NCI-H2171 treated with DMSO at 0.1 percent for 48 hours (cell line): ENCODE measurements around the gene STX1B.

Source experiments
- DNase-seq: peaks from one replicate; lab custom pipeline; 2025; lab: John Stamatoyannopoulos, UW

Gene STX1B

DNA sequence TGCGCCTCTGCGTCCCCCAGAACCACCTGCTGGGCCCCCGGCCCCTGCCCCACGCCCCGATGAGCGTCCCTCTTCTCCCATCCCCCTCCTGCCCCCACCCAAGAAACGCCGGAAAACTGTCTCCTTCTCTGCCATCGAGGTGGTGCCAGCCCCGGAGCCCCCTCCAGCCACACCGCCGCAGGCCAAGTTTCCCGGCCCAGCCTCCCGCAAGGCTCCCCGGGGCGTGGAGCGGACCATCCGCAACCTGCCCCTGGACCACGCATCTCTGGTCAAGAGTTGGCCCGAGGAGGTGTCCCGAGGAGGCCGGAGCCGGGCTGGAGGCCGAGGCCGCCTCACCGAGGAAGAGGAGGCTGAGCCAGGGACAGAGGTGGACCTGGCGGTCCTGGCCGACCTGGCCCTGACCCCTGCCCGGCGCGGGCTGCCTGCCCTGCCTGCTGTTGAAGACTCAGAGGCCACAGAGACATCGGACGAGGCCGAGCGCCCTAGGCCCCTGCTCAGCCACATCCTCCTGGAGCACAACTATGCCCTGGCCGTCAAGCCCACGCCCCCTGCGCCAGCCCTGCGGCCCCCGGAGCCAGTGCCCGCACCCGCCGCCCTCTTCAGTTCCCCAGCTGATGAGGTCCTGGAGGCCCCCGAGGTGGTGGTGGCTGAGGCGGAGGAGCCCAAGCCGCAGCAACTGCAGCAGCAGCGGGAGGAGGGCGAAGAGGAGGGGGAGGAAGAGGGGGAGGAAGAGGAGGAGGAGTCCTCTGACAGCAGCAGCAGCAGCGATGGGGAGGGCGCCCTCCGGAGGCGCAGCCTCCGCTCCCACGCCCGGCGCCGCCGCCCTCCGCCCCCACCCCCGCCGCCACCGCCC, 31.0 kb downstream of the STX1B start:
- no peak for DNase-seq

DNA sequence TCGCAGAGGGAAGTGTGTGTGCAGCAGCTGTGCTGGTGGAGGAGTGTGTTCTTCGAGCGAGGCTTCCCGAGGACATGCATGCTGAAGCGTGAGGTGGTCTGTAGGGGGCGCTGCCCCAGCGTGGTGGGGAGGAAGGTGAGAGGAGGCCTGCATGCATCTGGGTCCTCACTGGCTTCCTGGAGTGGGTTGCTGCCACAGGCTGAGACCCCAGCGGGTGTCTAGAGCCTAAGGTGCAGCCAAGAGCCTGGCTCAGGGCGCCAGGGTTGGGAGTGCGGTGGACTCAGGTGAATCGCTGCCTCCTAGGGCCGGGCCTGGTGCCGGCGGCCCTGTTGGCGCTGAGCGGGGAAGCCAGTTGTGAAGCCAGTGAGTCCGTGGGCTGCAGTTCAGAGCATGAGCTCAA, 32.9 kb downstream of the STX1B start:
- DNase-seq = no peak

DNA sequence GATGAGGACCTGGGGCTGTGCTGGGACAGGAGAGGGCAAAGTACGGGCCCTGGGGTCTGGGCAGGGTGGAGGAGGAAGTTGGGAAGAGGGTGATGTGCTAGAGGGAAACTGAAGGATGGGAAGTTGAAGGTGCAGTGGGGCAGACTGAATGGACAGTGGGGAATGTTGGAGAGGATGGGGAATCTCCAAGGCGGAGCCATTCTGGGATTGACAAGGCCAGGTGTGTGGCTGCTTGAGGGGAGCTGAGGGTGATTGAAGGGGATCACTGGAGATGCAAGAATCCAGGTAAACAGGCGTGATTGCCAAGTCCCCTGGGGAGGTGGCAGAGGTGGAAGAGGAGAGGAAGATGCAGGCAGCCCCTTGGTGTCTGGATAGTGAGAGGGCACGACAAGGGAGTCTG, 34.0 kb downstream of the STX1B start:
- no peak for DNase-seq

DNA sequence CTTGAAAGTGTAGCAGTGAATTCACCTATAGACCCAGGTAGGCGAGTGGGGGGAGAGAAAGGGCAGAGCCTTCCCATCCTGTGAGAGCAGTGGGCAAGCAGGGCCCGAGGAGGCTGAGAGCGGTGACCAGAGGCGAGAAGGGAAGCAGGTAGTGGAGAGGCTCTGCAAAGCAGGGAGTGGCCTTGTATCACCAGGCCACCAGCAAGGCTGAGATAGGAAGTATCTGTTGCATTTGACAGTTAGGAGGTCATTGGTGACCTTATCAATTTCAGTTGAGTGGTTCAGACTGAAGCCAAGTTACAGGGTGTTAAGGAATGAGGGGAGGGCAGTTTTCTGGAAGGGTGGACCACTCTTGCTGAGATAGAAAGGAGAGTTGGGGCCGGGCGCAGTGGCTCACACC, 36.1 kb downstream of the STX1B start:
- no peak for DNase-seq

DNA sequence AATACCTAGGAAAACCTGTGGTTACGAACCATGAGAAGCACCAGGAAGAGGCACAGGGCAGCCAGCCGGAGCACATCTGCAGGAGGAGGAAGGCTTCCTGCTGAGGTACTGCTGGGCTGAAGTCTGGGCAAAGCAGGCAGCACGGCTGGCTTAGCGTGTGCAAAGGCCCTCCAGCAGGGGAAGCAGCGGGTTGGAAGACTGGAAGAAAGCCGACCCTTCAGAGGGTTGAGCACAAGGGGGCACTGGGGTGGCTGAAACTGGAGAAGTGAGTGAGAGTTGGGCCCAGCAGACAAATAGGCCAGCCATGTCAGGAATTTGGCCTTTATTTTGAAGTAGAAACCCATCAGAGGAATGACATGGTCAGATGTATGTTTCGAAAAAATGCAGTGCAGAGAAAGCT, 37.6 kb downstream of the STX1B start:
- no peak for DNase-seq

DNA sequence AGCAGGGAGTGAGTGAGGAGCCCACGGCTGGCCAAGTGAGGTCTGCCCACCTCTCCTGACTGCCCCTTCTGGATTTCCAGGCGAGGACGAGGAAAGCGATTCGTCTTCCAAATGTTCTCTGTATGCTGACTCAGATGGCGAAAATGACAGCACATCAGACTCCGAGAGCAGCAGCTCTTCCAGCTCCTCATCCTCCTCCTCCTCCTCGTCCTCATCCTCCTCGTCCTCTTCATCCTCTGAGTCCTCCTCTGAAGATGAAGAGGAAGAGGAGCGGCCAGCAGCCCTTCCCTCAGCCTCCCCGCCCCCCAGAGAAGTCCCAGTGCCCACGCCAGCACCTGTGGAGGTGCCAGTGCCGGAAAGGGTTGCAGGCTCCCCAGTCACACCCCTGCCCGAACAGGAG, 39.1 kb downstream of the STX1B start:
- no peak for DNase-seq

DNA sequence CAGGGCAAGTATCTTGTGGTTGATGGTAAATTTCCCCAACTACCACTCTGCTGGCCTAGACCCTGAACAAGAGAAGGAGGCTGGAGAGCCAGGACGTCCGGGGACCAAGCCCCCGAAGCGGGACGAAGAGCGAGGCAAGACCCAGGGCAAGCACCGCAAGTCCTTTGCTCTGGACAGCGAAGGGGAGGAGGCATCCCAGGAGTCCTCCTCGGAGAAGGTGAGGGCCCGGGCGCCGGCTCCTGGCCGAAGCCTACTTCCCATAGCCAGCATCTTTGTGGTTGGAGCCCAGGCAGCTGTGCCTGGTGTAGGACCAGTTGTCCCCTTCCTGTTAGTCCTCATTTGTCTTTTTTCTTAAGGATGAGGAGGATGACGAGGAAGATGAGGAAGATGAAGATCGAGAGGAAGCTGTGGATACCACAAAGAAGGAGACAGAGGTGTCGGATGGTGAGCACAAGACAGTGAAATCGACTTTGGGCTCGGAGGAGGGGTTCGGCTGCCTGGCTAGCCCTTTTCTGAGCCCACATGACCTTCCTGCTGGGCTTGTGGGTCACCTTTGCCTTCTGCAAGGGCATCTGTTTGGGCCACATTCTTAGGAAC, 41.1 kb downstream of the STX1B start:
- no peak for DNase-seq

DNA sequence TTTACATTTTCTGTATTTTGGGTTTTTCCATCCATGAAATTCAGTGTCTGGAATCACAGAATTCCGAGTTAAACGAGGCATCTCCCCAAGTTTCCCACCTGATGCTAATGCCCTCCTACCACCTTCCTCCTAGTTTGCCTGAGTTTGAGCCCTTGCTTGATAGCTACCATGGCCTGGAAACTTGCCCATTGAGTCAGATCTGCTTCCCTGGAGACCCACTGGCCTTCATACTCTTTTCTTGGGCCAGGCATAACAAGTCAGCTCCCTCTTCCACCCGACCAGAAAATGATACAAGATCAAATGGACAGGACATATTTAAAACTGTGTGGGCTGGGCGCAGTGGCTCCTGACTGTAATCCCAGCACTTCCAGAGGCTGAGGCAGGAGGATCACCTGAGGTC, 42.6 kb downstream of the STX1B start:
- DNase-seq = no peak

DNA sequence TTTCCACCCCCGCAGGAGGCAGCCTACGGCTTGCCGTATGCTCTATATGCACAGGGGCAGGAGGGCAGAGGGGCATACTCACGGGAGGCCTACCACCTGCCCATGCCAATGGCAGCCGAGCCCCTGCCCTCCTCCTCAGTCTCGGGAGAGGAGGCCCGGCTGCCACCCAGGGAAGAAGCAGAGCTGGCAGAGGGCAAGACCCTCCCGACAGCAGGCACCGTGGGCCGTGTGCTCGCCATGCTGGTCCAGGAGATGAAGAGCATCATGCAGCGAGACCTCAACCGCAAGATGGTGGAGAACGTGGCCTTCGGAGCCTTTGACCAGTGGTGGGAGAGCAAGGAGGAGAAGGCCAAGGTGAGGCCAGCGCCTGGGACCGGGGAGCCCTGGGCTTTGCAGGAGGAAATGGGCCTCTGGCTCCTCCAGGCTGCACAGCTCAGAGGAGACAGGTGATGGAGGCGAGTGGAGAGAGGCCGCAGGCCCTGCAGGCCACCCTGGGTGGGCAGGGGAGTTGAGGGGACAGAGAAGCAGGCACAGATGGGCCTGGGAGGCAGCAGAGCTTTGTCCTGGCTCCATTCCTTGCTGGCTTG, 44.3 kb downstream of the STX1B start:
- no peak for DNase-seq

DNA sequence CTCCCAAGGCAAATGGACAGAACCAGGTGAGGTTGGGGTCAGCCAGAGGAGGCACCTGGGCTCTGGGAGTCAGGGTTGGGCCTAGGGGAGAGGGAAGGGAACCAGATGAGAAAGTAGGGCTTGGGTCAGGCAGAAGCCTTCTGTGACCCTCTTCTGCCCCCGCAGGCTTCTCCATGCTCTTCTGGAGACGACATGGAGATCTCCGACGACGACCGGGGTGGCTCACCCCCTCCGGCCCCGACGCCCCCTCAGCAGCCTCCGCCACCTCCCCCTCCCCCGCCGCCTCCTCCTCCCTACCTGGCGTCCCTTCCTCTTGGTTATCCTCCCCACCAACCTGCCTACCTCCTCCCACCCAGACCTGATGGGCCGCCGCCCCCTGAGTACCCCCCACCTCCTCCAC, 45.0 kb downstream of the STX1B start:
- no peak for DNase-seq

DNA sequence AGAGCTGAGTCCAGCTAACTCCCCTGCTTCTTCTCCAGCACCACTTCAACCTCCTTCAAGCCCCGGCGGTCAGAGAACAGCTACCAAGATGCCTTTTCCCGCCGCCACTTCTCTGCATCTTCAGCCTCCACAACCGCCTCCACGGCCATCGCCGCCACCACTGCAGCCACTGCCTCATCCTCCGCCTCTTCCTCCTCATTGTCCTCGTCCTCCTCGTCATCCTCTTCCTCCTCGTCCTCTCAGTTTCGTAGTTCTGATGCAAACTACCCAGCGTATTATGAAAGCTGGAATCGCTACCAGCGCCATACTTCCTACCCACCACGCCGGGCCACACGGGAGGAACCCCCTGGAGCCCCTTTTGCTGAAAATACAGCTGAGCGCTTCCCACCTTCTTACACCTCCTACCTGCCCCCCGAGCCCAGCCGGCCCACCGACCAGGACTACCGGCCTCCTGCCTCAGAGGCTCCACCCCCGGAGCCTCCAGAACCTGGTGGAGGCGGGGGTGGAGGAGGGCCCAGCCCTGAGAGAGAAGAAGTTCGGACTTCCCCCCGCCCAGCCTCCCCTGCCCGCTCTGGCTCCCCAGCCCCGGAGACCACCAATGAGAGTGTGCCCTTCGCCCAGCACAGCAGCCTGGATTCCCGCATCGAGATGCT, 45.7 kb downstream of the STX1B start:
- no peak for DNase-seq

DNA sequence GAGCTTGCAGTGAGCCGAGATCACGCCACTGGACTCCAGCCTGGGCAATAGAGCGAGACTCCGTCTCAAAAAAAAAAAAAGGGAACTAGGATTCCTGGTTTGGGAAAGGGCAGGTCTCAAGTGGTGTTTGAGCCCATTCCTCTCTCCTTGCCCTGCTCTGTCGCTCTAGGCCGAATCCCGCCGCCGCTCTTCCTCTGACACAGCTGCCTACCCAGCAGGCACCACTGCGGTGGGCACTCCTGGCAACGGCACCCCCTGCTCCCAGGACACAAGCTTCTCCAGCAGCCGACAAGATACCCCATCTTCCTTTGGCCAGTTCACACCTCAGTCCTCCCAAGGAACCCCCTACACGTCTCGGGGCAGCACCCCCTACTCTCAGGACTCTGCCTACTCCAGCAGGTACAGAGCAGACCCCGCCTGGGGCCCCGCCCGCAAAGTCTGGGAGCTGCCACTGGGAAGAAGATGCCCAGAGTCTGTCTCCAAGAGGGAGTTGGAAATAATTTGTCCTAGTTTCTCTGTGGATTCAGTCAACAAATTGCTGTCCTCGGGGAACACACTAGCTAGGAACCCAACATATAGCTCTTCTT, 46.4 kb downstream of the STX1B start:
- DNase-seq = no peak

DNA sequence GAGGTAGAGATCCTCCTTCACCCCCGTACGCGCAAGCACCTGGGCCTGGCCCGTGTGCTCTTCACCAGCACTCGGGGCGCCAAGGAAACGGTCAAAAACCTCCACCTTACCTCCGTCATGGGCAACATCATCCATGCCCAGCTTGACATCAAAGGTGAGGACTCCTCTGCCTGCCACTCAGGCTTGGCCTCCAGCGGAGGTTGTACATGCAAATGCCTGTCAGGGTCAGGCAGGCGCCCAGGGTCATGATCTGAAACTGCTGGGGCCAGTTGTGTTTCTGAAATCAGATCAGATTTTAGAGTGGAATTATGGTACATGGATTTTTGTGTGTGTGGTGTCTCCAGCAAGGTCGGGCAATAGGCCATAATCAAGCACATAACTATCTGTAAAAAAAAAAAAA, 49.1 kb downstream of the STX1B start:
- DNase-seq = no peak

DNA sequence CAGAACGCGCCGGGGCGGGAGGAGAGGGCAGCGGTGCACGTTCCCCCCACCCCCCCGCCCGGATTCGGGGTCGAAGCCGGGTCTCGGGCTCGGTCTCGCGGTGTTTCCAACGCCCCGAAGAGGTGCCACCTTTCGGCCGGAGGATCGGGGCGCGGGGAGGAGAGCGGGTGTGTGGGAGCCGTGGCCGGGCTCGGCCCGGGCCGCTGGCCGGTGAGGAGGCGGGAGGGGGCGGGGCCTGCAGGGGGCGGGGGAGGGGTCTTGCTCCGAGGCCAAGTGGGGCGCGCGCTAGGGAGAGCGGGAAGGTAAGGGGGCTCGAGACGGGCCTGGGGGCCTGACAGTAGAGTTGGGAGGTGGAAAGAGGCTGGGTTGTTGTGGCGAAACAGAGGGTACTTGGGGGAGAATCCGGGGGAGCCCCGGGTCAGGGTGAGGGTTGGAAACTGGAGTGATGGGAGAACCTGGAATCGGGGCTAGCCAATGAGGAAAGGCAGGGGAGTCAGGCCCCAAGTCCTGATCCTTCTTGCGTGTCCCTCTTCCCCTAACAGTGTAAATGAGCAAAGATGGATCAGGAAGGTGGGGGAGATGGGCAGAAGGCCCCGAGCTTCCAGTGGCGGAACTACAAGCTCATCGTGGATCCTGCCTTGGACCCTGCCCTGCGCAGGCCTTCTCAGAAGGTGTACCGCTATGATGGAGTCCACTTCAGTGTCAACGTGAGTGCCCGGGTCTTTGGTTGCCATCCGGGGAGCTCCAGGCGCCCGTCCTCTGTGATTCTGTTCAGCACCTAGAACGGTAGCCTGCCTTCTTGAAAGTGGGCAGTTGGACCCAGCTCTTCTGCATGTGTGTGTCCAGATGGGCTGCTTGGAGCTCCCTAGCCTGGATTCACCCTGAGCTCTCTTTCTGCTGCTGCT, 52.0 kb downstream of the STX1B start:
- peak; percentile 66 for DNase-seq

DNA sequence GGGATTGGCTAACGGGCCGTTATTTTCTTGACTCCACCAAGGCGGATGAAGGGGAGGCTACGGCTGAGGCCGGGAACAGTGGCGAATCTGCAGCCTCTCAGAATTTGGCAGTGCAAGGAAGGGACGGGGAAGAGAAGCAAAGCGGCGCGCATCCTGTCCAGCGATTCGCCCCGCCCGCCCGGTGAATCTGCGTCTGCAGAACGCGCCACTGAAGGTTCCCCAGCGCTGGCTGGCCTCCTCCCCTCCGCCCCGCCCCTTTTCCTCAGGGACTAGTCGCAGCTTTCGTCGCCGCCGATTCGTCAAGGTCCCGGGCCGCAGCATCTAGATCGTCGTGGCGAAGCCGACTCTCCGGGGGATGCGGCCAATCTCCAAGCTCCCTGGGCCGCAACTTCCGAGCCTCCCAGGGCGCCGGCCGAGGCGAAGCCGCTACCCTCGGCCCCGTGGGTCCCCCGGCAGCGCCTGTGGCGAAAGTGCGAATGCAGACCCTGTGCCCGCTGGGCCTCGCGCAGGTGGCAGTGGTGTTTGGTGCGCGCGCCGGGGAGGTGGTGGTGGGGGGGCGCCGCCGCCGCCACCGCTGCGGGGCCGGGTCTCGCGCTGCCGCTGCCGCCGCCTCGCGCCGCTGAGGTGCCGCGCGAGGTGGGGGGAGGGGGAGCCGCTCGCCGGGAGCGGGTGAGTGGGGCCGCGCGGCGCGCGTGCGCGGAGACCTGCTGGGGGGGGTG, 52.8 kb downstream of the STX1B start, which contains the start of gene SETD1A:
TSS of gene SETD1A (plus strand) at position 299 of the 719 bp plus-strand sequence. CDS start 978 bp downstream, outside the sequence.
- peak; percentile 92 for DNase-seq

DNA sequence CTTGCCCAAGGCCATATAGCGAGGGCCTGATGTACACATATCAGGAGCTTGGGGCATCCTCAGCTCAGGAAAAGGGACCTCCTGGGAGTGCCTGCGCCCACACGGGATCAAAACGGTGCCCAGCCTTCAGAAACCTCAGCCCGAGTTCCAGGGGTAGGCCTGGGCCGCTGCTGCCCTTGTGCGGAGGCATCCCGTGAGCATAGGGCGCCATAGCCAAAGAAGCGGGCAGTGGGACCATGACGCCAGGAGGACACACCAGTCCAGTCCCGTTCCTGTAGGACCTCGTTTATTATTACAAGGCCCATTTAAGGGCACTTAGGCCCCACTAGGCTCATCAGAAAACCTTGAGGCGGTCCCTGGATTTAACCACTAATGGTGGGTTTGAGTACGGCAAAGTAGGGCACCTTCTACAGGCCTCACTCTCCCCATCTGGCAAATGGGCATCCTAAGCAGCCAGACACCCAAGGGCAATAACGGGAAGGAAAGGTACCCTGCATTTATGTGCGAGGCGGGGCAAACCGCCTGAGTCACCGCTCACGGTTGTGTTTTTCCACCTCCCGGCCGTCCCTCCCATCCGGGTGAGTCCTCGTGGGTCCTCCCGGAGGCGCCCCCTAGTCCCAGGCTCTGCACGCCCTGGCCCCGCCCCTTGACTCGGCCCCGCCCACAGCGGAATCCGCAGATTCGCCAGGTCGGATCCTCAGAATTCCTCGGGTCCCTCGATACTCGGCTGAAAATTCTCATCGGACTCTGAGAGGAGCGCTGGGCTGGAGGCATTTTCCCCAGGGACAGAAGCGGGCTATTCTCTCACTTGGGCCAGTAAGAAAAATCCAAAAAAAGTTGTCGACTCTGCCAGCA, 53.6 kb downstream of the STX1B start:
- DNase-seq = peak; percentile 75

DNA sequence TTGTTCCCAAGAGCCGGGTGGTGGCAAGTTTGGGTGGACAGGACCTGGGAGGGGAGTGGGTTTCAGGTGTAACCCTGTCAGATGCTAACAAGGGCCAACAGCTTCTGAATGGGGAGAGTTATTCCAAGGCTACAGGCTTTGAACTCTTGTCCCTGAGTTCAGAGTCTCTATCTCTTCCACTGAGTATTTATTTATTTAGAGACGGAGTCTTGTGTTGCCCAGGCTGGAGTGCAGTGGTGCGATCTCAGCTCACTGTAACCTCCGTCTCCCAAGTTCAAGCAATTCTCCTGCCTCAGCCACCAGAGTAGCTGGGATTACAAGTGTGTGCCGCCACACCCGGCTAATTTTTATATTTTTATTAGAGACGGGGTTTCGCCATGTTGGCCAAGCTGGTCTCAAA, 55.4 kb downstream of the STX1B start:
- DNase-seq = no peak

DNA sequence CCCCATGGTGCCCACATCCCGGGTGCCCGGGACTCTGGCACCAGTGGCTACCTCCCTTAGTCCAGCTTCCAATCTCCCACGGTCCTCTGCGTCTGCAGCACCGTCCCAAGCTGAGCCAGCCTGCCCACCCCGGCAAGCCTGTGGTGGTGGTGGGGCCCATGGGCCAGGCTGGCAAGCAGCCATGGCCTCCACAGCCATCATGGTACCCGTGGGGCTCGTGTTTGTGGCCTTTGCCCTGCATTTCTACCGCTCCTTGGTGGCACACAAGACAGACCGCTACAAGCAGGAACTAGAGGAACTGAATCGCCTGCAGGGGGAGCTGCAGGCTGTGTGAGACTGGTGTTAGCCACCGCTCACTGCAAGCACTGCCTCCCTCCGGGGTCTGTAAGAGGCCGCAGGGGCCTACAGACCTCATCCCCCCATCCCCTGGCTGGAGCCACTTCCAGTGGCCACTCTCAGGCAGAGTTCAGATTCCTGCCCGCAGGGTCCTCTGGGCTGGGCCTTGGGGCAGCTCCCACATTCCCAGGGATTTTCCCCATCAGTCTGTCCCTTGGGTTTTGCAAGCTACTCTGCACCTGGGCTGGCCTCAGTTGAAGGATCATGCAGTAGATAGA, 56.8 kb downstream of the STX1B start:
- peak; percentile 52 for DNase-seq

DNA sequence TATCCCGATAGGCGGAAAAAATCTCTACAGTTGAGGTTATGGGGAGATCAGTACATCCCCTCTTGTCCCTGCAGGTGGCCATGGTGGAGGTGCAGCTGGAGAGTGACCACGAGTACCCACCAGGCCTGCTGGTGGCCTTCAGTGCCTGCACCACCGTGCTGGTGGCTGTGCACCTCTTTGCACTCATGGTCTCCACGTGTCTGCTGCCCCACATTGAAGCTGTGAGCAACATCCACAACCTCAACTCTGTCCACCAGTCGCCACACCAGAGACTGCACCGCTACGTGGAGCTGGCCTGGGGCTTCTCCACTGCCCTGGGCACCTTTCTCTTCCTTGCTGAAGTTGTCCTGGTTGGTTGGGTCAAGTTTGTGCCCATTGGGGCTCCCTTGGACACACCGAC, 57.3 kb downstream of the STX1B start:
- DNase-seq = no peak
